Fibroblast of skin of scalp (primary cell): ENCODE measurements around the gene ACTN1.
A peak's percentile ranks its signal among the peaks of the same experiment; 100 is the strongest.

ENCODE experiments used
- DNase-seq: peaks from one replicate; pipeline ENCODE4 v3.0.0-alpha.2; 2013

The ACTN1 gene

DNA sequence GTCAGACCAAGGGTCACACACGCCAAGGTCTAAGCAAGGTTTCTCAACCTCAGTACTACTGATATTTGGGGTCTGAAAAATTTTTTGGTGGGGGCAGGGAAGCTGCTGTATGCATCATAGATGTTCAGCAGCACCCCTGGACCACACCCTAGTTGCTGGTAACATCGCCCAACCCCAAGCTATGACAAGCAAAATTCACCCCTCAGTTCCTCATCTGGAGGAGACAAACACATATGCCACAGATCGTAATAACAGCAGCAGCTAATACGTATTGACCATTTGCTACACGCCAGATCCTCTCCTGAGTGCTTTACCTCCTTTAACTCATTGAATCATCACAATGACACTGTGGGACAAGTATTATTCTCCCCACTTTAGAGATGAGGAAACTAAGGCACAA lies 46.4 kb downstream of the ACTN1 start:
- no peak for DNase-seq

DNA sequence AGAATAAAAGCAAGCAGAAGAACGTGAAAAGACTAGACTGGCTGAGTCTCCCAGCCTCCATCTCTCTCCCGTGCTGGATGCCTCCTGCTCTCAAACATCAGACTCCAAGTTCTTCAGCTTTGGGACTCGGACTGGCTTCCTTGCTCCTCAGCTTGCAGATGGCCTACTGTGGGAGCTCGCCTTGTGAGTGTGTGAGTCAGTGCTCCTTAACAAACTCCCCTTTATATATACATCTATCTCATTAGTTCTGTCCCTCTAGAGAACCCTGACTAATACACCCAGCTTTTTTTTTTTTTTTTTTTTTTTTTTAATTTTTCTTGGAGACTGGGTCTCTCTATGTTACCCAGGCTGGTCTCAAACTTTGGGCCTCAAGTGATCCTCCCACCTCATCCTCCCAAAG lies 46.9 kb downstream of the ACTN1 start:
- DNase-seq: peak; percentile 53

DNA sequence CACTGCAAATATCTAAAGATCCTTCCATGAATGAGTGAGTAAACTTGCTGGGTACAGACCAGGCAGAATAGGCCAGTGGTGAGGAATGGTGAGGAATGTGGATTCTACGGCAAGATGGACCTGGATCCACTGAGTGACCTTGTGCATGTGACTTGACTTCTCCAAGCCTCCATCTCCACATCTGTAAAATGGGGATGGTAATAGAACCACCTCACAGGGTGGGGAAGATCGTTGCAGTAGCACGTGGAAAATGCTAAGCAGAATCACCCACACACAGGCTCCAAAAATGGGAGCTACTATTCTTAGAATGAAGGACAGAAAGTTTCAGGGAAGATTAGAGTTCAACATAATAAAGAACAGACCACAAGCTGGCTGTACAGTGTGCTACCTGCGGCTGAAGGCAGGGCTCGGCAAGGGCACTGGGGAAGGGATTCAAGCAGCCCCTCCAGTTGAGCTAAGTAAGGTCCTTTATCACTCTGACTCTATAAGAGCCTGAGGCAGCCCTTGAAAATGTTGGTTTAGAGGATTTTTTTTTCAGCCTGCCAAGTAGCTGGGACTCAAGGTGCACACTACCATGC lies 47.5 kb downstream of the ACTN1 start:
- DNase-seq: no peak

DNA sequence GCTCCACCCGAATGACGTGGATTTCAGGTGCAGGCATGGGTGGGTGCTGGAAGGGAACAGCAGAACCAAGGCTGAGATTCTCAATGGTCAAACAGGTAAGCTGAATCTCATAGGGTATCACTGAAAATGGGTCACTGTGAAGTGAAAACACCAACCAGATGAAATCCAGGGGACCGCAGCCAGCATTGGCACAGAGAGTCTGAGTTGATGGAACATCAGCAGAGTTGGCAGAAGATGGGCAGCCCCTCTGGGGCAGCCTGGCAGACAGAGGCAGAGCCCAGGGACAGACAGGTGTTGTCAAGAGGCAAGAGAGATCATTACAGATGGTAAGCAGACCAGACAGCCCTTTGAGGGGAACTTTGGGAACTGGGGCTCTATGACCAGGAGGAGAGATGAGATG lies 48.0 kb downstream of the ACTN1 start:
- DNase-seq: no peak

DNA sequence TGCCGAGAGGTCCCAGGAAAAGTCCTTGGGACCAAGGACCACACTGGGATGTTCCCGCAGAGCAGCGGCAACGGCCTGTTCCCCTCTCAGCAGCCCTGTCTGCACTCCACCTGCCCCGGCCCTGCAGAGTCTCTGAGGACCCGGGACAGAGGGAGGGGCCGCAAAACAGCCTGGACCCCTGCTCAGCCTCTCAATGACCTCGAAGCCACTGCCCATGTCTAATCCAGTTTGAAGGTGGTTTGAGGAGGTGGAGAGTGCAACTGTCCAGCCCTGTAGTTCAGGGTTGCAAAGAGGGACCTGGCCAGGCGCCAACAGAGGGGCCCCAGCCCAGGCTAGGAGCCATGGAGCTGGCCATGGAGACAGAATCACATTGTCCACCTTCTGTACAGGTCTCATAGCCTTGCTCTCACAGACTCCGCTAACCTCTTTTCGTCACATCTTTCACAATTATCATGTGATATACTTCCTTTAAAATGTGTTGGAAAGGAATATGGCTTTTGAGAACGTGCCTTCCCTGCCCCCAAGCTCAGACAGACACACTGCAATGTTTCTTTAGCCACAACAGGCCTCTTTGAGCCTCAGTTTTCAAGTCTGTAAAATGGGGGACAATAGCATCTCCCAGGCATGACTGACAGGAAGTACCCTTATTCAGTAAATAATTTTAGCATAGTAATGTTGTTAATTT lies 49.3 kb downstream of the ACTN1 start:
- DNase-seq: no peak

DNA sequence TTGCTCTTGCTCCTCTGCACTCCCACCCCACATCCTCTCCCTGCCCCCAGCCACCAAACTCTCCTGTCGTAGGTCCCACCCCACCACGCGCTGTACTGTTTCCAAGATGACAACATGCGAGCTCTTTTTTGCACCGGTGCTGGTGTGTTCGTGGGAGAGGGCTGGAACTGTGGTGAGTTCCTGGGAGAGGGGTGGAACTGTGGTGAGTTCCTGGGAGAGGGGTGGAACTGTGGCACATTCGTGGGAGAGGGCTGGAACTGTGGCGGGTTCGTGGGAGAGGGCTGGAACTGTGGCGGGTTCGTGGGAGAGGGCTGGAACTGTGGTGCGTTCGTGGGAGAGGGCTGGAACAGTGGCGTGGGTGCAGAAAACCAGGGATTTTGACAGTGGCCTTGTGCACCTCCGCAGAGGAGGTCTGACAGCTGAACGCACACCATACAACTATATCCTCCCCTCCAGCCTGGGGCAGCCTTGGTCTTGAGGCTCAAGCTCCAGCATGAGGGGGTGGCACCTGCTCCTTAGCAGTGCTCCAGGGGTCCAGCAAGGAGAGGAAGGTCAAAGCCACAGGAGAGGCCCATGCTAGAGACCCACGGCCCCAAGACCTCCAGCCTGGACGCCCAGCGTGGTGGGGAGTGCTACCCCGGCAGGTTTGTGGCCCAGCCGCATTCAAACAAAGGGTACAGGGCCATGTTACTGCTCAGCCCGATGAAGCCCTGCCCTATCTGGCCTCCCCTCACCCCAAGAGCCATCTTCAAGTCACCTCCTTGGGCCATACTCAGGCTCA lies 50.1 kb downstream of the ACTN1 start:
- DNase-seq: no peak

DNA sequence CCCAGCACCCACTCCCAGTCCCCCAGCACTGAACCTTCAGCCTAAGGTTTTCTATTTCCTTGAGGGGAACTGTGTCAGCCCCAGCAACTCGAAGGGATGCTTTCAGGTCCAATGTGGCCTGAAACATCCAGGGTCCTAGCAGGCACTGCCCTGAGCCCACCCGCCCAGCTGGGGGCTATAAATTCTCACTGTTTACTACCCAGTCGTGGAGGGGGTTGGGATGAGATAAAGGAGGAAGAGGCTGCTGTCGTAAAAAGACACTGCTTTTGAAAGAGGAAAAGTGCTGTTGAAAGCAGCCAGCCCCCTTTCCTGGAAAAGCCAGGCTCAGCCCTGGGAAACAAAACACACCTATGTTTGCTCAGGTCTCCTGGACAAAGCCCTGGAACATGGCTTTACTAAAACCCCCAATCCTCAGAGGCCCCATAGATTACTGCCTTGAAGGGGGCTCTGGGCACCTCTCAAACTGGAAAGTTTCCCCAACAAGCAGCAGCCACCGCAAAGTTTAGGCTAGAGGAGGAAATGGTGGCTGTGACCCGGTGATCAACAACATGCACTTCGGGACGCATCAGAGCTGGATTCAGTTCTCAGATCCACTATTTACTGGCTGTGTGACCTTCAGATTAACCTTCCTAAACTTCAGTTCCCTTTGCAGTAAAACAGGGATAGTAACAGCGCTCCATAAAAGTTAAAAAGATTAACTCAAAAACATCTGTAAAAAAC lies 51.0 kb downstream of the ACTN1 start:
- DNase-seq: no peak

DNA sequence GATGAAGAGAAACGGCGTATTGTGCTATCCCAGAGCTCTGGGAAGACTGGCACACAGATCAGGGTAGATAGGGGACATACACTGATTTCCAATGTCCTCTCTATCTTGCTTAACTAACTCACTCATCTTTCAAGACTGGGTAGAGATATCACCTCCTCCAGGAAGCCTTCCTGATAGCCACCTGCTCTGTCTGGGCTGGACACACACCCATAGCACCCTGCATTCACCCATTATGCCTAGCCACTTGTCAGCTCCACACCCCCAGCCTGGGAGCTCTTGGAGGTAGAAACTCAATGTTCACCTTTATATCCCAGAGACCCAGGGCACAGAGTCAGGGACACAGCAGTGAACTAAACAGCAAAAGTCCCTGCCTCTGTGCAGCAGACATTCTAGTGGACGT lies 52.0 kb downstream of the ACTN1 start:
- DNase-seq: no peak

DNA sequence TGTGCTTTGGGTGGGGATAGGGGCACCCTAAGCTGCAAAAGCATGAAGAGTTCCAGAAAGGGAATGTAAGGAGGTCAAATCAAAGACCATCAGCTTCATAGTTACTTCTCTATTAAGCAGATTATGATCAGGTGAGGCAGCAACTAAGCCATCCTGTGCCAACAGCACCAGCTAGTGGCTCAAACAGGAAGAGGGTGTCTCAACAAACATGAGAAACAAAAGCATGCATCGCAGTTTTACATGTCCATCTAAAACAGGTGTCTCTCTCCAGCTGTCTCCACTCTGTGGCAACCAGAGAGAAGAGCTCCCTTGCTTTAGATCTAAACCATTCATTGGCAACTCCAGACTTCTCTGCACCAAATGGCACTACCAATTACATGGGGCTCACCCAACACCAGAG lies 52.9 kb downstream of the ACTN1 start:
- no peak for DNase-seq

DNA sequence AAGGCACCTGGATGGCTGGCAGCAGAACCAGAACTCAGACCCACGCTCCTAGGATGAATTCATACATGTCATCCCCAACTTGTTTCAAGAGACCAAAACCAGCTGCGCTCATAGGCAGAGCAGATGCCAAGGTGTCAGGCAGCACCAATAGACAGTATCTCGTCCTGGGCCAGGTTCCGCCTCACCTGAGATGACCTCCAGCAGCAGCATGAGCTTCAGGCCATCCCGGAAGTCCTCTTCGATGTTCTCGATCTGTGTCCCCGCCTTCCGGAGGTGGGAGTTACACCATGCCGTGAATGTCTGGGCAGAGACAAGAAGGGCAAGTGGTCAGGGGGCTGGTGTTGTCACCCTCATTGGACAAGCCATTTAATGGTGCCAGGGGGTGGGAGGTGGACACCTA lies 53.7 kb downstream of the ACTN1 start:
- no peak for DNase-seq

DNA sequence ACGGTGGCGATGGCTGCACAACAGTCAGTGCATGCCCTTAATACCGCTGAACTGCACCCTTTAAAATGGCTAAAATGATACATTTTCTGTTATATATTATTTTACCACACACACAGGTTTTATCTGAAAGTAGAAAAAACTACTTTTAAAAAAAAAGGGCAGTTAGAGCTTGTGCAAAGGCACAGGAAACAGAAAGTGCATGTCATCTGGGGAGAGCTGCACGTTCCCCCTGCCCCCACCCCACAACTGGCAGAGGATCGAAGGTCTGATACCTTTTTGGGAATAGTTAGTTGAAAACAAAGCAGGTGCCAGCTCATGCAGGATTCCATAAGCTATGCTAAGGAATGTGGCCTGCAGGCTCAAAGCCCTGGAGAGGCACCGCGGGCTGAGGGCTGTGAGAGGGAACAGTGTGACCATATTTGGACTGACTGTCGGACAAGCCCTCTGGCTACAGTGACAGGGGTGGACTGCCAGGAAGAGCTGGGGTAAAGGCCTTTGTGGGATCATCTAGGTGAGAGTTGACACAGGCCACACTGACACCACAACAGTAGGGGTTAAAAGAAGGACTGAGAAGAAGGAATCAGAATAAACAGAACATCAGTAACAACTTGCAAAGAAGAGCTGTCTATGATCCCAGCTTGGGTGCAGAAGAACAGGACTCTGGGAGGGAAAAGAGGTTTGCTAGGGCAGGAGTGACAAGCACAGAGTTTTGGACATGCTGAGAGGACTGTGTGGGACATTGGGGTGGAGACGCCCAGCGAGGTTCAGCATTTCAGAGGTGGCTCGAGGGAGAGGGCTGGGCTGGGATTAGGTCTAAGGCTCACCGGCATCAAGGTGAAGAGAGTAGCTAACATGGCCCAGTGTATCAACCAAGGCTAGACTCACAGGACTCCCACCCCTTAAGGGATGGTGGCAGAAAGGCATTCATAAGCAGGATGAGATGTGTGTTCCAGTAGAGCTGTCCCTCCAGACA lies 54.6 kb downstream of the ACTN1 start:
- DNase-seq: peak; percentile 71

DNA sequence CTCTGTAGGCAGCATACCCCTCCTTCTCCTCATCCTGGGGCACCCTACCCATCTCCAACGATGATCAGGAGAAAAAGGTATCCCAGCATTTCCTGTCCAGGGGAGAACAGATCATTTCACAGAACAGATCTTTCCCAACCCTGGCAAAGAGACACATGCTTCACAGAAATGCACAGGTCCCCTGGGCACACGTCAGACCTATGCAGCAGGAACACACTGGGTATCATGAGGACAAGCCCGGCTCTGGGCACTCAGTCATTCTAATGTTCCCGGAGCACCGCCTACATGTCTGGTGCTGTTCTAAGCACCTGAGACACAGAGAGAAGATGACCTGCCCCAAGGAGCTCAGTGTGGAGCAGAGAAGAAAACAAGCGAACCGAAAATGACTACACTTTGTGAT lies 56.2 kb downstream of the ACTN1 start:
- DNase-seq: no peak

DNA sequence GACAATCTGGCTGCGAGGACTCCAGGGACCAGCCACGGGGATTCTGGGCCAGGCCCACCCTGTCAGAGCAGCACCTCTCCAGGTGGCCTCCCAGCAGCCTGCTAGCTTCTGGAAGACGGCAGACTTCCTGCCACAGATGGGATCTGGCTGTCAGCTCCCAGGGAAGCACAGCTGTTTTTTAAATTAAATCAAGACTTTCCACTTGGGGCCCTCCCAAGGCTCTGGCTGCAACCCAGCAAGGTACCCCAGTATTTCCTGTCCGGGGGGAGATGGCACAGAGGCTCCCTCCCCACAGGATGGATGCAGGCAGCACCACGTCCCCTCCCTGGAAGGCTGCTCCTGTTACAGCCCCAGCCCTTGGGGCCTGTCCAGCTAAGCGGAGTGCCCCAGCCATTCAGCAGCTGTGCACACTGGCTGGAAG lies 56.9 kb downstream of the ACTN1 start:
- no peak for DNase-seq

DNA sequence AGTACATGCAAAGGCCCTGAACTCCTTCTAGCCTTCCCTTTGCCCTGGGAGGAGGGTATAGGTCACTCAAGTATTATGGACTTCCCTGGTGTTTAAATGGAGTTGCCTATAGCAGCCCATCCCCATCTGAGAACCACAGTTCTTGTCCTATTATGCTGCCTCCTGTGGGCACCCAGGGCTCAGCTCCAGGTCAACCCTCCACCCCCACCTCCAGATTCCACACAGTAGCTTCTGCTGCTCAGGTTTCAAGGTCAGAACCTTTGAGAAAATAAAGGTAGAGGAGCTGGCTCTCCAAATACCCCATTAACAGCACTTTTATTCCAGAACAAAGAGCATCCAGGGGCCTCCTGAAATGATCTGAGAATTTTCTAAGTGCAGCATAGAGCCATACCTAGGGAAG lies 57.4 kb downstream of the ACTN1 start:
- no peak for DNase-seq

DNA sequence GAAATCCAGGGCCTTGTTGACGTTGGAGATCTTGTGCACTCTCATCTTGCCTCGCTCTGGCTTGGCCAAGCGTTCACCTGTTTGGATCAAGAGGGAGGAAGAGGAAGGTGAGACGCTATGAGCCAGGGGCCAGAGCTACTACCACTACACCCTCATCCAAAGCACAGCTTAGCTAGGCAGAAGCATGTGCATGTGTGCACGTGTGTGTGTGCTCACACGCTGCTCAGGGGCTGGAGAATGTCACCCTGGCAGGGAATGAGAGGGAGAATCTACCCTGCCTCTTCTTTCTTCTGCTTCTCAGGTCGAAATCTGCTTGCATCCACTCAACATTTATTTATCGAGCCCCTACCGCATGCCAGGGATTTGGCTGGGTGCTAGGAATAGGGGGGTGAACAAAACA lies 58.1 kb downstream of the ACTN1 start:
- DNase-seq: no peak

DNA sequence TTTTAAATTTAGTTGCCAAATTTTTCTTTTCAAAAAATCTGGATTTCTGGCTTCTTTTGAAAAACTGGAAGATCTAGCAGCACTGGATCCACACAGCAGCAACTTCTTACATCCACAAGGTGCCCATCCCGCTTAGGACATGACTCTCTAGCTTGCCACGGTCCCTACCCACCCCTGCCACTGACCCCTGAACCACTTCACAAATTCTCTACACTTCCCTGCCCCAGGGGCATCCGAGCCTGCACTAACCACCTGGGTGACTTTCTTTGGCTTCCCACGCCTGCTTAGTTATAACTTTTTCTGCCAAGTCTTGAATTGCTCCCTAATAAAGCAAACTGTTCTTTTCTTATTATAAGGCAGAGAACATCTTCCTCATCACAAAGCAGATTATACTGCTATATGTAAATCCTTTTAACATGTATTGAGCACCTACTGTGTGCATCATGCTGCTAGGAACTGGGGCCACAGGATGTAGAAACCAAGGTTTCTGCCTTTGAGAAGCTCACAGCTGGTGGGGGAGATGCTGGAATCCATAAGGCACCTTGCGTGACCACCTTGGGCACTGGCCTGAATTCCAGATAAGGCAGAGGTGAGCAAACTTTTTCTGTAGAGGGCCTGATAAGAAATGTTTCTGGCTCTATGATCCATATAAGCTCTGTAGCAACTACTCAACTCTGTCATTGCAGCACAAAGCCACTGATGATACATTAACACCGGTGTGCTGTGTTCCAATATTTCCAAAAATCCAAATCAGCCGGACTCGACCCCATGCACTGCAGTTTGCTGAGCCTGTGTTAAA lies 59.8 kb downstream of the ACTN1 start:
- no peak for DNase-seq

DNA sequence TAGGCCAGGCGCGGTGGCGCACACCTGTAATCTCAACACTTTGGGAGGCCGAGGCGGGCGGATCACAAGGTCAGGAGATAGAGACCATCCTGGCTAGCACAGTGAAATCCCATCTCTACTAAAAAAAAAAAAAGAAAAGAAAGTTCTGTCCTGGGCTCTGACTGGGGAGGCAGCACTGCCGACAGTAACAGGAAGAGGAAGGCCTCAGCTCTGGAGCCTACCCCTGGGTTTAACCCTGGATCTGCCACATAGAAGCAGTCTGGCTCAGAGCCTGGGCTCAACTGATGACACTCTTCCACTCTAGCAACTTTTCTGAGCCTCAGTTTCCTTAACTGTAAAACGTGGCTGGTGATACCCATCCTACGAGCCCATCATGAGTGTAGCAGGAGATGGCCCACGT lies 60.5 kb downstream of the ACTN1 start:
- no peak for DNase-seq

DNA sequence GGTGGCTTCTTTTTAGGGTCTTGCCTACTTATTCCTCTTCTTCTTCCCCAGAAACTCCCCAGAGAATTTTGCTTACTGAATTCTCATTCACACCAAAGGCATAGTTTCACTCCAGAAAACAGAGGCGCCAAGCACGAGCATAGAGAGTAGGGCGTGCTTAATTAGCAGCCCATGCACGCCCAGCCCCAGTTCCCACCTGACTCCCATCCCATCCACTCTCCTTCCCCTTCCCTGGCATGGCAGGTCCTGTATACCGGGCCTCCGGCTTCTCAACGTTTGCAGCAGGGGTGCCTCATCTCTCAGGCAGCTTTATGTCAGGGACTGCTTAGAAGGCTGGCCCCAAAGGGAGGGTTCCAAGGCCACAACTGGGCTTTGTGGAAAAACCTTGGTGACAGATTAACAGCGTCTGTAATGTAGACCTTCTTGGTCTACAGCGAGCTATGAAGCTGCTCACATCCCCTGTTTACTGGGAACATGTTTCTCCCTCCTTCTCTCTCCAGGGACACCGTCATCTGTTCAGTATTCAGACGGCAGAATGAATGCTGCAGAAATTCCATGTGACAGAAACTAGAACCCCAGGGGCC lies 62.7 kb downstream of the ACTN1 start:
- no peak for DNase-seq

DNA sequence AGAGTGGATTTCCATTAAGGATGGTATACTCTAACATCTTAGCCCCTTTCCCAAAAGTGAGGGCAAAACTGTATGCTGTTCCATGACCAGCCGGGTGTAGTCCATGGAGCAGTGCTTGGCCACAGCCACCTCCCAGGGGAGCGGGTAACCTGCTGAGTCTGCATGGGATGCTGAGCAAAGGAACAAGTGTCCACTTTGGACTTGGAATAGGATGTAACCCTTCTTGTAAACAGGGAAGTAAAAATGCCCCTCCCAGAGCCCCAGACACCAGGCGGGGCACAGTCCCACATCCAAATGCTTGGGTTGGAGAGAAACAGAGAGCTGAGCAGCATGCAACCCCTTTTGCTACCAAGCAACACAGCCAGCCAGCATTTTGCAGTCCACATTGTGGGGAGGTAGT lies 65.6 kb downstream of the ACTN1 start:
- DNase-seq: no peak

DNA sequence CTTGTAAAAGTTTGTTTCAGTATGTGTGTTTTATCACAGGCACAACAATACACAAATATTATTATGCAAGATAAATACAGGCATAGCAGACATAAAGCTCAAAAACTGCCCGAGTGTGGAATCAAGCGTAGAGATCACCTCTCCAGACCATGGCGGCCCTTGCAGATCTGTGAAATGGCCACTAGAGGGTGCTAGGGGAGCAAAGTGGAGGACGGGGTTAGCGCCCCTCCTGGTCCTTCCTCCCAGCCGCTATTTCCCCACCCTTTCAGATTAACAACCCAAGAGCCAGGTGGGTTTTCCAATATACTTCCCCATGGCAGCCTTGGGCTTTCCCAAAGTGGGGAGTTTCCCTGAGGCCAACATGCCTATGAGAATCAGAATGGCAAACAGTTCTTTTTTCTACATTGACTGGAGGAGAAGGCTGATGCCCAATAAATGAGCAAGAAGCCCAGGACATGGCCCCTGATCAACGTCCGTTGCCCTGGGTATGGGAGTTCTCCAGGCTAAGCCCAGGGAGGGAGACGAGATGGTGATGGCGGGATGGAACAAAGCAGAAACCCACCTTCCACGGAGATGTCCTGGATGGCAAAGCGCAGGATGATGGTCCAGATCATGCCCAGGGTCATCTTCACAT lies 67.4 kb downstream of the ACTN1 start:
- DNase-seq: peak; percentile 81
